Bronchus fibroblast of lung (primary cell): ENCODE measurements around the gene DDX5. TPM values are rescaled to one million over a fixed set of nuclear protein-coding genes. Genes with fewer than 3 reads are reported as not detected.

Experiments used
- total RNA-seq: library from RNA; depleted of rRNA; stranded (reverse); fragments of >200 nt; gene quantifications from 2 replicates; pipeline ENCODE4 v1.2.3, GENCODE V29; 2015

The DDX5 gene
- 330 and 503 TPM in 2 replicates for total RNA-seq

DNA sequence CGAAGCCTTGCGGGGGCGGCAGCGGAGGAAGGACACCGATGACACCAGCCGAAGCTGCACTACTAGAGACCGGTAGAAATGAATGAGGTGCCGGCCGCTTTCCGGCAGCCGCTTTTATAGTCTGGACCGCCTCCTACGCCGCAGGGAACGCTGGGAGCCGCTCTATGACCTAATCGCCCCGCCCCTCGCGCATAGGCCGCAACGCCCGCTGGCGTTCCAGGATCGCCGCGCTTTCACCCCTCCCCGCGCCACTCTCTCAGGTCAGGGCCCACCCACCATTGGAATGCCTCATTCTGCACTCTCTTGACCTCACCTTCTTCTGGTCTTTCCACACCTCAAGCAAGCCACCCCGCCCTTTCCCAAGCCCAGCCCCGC lies at the start of gene DDX5:
Gene DDX5 (minus strand): TSS at position 89 of the 375 bp plus-strand sequence. CDS start 170 bp downstream, outside the sequence.

DNA sequence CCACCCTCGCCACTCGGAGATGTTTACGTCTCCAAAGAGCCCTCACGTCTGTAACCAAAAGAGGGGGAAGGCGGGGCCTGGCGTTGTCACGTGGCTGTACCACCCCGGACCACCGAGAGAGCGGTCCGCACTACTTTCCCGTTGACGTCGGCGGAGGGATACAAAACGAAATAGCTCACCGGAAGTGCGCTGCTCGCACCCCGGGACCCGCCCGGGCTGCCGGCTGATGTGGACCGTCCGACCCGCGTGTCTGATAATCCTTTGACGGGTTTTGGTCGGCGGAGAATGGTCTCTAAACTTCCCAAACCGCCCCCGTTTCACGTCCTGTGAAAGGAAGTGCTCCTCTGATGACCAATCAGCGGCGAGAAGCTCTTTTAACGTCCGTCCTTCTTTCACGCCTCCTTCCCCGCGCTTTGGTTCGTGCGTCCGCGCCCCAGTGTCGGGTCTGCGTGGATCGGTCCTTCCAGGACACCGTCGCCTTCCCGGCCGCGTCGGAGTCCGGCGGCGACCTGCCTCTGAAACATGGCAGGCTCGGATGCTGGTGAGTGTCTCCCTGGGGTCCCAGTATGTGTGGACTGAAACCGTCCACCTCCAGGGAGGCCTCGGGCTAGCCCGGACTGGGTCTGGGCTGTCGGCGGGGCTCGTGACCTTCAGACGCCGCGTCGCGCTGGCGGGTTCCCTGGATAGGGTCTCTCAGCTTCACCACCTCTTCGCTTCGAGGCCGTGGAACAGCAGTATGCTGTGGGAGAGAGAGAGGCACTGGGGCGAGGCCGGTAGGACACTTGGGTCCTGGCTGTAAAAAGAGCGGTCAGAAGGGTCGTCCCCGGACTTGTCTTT lies 705 bp upstream of the DDX5 start, which contains the start of gene CEP95:
Gene CEP95 (plus strand): TSS at position 402 of the 837 bp plus-strand sequence. CDS start 121 bp downstream, at position 523.

GRCh38 chr17:64496786-64497564 lies 9.1 kb downstream of the DDX5 start, which contains the start of gene POLG2:
TSS of gene POLG2 (minus strand) at chr17:64497054. CDS start at chr17:64496968, 86 bp downstream.

DNA sequence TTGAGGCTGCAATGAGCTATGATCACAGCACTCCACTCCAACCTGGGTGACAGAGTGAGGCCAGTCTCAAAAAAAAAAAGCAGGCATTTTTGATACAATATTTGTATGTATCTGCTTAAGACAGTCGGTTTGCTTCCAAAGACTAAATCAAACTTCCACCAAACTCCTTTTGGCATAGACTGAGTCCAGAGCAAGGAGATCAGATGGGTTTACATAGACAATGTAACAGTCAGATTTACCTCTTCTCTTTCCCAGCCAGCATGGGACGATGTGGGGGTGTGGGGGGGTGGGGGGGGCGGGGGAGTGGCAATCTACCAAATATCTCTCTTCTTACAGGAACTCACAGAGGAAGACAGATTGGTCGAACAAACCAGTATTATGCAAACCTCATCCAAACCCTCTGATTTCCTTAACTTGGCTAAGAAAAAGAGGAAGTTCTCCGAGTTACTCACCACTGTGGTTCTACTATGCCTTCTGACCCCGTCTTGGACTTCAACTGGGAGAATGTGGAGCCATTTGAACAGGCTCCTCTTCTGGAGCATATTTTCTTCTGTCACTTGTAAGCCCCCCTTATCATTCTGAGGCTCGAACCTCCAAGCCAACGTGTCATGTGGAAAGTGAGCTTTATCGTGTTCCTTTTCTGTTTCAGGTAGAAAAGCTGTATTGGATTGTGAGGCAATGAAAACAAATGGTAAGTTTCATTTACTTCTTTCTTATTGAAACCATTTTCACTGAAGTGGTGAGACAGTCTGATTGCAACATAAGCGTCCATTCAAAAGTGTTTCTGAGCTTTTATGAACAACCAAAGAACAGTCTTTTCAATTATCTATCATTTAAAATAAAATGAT lies 57.2 kb downstream of the DDX5 start, which contains the start of gene MILR1:
Gene MILR1 (plus strand): TSS at position 451 of the 848 bp plus-strand sequence. CDS start 54 bp downstream, at position 505.

Other genes with a start within 250 kb of the DDX5 start
- 10.6 and 13.6 TPM in 2 replicates for gene TEX2, start 243.0 kb downstream of the DDX5 start, total RNA-seq
- gene PECAM1, start 115.4 kb downstream of the DDX5 start, total RNA-seq = under 0.01 TPM in 2 replicates
- gene MILR1, start 57.2 kb downstream of the DDX5 start, total RNA-seq = 7.3 and 9.2 TPM in 2 replicates
- 5.4 and 6.7 TPM in 2 replicates for gene POLG2, start 9.2 kb downstream of the DDX5 start, total RNA-seq
- 11.3 and 13.8 TPM in 2 replicates for gene CEP95, start 688 bp upstream of the DDX5 start, total RNA-seq
- gene SMURF2, start 156.0 kb upstream of the DDX5 start, total RNA-seq = 41.9 and 47.6 TPM in 2 replicates